Hematopoietic multipotent progenitor cell treated with erythropoietin and hydrocortisone succinate and interleukin-3 and kit ligand, for 4 days (in vitro differentiated cells): Measurements from ENCODE around the gene TAMALIN.

Experiments used
- DNase-seq: peaks from one replicate; pipeline ENCODE4 v3.0.0-alpha.2; 2015

The TAMALIN gene

GRCh38 chr12:52037248-52037861 is 30.6 kb downstream of the TAMALIN start:
- DNase-seq, result no peak

- DNase-seq, result no peak
Observed at GRCh38 chr12:52038447-52038846, 31.7 kb downstream of the TAMALIN start.

GRCh38 chr12:52041035-52041434 is 34.3 kb downstream of the TAMALIN start:
- DNase-seq, result no peak

DNA sequence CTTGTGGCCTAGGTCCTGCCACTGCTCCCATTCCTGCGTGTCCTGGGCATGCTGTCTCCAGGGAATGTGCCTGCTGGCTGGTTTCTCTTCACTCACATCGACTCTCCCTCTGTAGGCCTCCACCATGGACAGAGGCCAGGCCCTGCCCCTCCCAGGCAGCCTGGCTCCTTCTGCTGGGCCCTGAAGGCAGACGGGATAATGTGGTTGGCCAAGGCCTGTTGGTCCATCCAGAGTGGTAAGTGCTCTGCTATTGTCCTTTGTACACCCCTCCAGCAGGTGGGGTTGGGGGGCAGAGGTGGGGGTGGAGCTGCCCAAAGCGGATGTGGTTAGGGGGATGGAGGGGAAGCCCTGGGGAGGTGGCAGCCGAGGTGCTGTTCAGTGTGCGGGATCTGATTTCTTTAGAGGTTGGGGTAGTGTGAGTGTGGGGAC is 35.0 kb downstream of the TAMALIN start:
- DNase-seq, result peak; percentile 61

- DNase-seq, result no peak
Observed at GRCh38 chr12:52042706-52043385, 36.1 kb downstream of the TAMALIN start.

GRCh38 chr12:52043386-52044212 is 36.9 kb downstream of the TAMALIN start:
- DNase-seq, result no peak

DNA sequence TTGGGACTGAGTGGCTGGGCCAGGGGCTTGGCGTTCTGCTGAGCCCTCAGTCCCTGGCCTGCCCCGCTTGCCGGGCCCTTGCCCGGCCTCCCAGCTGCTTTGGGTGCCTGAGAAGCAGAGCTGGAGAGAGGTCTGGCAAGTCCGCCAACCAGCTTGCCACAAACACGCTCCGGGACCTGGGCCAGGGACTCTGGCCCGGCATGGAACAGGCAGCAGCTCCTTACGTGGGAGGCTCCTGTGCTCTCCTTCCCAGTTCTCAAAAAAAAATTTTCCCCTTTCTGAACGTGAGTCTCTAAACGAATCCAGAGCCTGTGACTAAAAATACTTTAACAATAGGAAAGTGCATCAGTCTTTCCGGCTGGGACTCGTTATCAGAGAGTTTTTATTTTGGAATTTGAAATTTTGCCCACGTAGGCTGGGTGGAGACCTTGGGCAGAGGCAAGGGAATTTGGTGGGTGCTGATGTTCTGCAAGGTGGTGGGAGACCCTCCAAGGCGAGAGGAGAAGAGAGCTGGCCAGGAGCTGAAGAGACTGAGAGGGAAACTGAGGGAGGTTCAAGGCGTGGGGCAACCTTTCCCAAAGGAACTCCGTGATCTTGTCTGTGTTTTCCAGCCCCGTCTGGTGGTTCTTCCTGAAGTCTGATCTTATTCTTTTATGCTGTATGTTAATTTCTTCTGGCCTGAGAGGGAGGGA is 37.7 kb downstream of the TAMALIN start:
- no peak for DNase-seq

- DNase-seq, result peak; percentile 68
Observed at GRCh38 chr12:52045794-52046199, 39.1 kb downstream of the TAMALIN start.

DNA sequence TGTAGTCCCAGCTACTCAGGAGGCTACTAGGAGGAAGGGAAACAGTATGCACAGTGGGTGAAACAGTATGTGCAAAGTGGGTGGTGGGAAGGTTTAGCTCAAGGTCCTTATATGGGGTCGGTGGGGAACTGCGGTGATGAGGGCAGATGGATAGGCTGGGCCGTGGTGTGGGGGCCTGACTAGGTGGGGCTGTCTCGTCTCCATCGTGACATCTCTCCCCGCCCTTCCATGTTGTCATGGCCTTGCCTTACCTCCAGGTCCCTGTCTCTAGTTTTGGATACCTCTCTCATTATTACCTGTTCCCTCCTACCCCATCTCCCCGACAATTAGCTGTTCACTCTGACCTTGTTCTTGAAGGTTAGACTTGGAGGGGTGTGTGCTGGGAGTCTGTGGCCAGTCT is 40.1 kb downstream of the TAMALIN start:
- no peak for DNase-seq

DNA sequence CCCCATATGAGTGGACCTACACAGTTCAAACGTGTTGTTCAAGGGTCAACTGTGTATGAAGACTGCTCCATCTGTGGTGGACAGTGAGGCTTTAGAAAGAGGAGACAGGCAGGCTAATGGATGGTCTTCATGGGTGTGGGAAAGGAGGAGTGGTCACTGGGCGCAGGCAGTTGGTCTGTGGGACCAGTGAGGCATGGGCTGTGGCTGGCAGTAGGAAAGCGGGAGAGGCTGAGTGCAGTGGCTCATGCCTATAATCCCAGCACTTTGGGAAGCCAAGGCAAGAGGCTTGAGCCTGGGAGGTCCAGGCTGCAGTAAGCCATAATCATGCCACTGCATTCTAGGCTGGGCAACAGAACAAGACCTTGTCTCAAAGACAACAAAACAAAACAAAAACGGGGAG is 42.5 kb downstream of the TAMALIN start:
- DNase-seq, result no peak

- DNase-seq, result no peak
Observed at GRCh38 chr12:52049688-52050087, 42.9 kb downstream of the TAMALIN start.

- no peak for DNase-seq
Observed at GRCh38 chr12:52050116-52050757, 43.5 kb downstream of the TAMALIN start.

DNA sequence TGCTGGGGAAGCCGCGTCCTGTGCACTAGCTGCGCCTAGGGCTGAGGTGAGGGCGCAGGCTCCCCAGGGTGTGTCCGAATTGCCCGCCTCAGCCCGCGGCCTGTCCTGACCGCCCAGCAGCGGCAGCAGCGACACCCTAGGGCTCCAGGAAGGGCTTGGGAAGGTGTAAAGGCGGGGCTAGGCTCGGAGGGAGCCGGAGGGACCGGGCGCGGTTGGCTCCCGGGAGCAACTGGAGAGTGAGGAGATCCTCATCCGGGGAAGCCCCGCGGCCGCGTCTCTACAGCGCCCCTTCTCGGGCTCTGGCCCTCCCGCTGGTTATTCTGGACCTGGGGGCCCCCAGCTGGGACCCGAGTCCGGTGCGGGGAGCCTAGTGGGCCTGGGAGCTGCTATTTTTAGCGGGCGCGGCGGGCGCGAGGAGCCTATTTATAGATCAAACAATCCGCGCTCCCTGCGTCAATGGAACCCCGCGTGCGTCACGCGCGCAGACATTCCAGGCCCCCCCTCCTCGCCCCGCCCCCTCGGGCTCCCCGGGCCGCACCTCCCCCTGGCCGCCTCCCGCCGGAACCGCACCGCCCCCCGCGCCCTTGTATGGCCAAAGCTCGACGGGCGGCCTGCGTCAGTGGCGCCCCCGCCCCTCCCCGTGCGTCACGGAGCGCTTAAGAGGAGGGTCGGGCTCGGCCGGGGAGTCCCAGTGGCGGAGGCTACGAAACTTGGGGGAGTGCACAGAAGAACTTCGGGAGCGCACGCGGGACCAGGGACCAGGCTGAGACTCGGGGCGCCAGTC is 44.2 kb downstream of the TAMALIN start, which contains the start of gene NR4A1:
Gene NR4A1, plus strand, starts transcription at position 685 of the 784 bp plus-strand sequence. CDS start 2,887 bp downstream, outside the sequence.
- peak; percentile 90 for DNase-seq

- DNase-seq, result no peak
Observed at GRCh38 chr12:52052468-52053186, 45.9 kb downstream of the TAMALIN start.

DNA sequence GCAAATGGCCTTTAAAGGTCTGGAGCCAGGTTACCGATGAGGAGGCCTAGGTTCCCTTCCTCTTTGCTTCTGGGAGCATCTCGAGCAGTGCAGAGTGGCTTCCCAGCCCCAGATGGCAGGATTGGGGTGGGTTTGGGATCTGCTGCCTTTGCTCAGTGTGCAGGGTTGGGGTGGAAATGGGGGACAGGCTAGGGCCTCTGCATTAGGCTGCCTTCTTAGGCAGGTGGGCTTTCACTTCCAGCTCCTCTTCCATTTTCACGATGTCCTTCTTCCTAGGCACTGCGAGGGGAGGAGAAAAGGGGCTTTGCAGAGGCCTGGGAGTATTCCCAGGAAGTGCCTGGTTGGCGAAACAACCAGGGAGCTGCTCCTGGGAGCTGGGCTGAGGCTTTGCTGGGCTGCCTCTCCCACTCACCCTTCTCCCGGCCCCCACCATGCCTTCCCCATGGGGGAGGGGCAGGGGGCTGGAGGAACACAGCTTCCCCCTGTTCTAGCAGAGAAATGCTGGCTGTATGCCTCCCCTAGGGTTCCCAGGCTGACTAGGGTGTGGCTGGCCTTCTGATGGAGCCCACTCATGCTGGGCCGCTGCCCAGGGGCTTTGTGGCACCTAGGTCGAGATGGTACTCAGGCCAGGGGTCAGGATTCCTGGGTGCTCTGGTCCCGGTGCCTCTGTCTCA is 46.9 kb downstream of the TAMALIN start:
- no peak for DNase-seq

- no peak for DNase-seq
Observed at GRCh38 chr12:52054231-52054832, 47.6 kb downstream of the TAMALIN start.

- no peak for DNase-seq
Observed at GRCh38 chr12:52054833-52055730, 48.3 kb downstream of the TAMALIN start.

GRCh38 chr12:52055731-52056711 is 49.3 kb downstream of the TAMALIN start:
- DNase-seq, result no peak
